Peyer's patch (tissue), 4 donors: ENCODE measurements around the gene GATAD2B. TPM values are rescaled to one million over a fixed set of nuclear protein-coding genes. Genes with fewer than 3 reads are reported as not detected.
A peak's percentile ranks its signal among the peaks of the same experiment; 100 is the strongest.

ENCODE experiments used
- DNase-seq, 3 donors: peaks; one replicate each; pipeline ENCODE4 v3.0.0-alpha.2; 2017 to 2019
- H3K27ac ChIP-seq, 4 donors: fragments of 200-600 bp; sonication (generic); one replicate each; pipeline ENCODE4 v1.5.1; 2016 to 2019
- H3K27me3 ChIP-seq, 2 donors: fragments of 200-600 bp; sonication (generic); one replicate each; pipeline ENCODE4 v1.5.1; 2019
- H3K36me3 ChIP-seq, 3 donors: fragments of 200-600 bp; sonication (generic); one replicate each; pipeline ENCODE4 v1.5.1; 2016 to 2019
- H3K4me1 ChIP-seq, 4 donors: fragments of 200-600 bp; sonication (generic); one replicate each; pipeline ENCODE4 v1.5.1; 2016 to 2019
- H3K4me3 ChIP-seq, 4 donors: fragments of 200-600 bp; sonication (generic); 1 replicate in 3 of 4; 2 replicates in 1 of 4; pipeline ENCODE4 v1.5.1; 2016 to 2019; ENCODE audit warnings: mild to moderate bottlenecking in 1 of 4
- H3K9me3 ChIP-seq, 4 donors: fragments of 200-600 bp; sonication (generic); one replicate each; pipeline ENCODE4 v1.5.1; 2016 to 2019; ENCODE audit warnings: mild to moderate bottlenecking in 1 of 4
- CTCF ChIP-seq, 6 experiments: fragments of 450-650 bp in 4 of 6; fragments of 200-600 bp in 2 of 6; sonication (generic) in 1 of 6; IDR thresholded peaks; one replicate each; pipeline ENCODE4 v1.5.1; 2017 to 2019; ENCODE audit warnings: antibody characterized with exemption in 6 of 6, mild to moderate bottlenecking in 3 of 6, moderate library complexity in 1 of 6
- POLR2A ChIP-seq, 2 donors: fragments of 450-650 bp; IDR thresholded peaks; one replicate each; pipeline ENCODE4 v1.5.1; 2017; ENCODE audit warnings: antibody characterized with exemption in 2 of 2, mild to moderate bottlenecking in 2 of 2, moderate library complexity in 2 of 2
- total RNA-seq, 4 donors: library from RNA; depleted of rRNA; stranded (reverse); fragments of >200 nt; gene quantifications; one replicate each; pipeline ENCODE4 v1.1.0, GENCODE V29; 2016

The GATAD2B gene
- total RNA-seq, 4 donors from 2014 or later, result 22.3 to 65.2 (median 24.7) TPM

GRCh38 chr1:153805886-153806719 lies 116.7 kb downstream of the GATAD2B start:
- peak in 1 of 3 donors; percentile 42 for DNase-seq
- no peaks in the 10 kb centered on the region for H3K9me3 ChIP-seq
- no peaks in the 10 kb centered on the region for H3K27me3 ChIP-seq
- peaks cover 0 to 45% (median 0%) of the 10 kb centered on the region in 3 donors for H3K36me3 ChIP-seq
- H3K27ac ChIP-seq, result peak overlapping the region; percentile 71 to 75 (median 72)
- H3K4me1 ChIP-seq, result peaks cover 0 to 11% (median 11%) of the 10 kb centered on the region in 4 donors
- TF ChIP-seq CTCF (IDR thresholded peaks at IDR 0.05) (no peak), POLR2A (IDR thresholded peaks at IDR 0.05) (no peak)
- no peak overlapping the region for H3K4me3 ChIP-seq

GRCh38 chr1:153805042-153805745 lies 117.6 kb downstream of the GATAD2B start:
- H3K9me3 ChIP-seq, result no peaks in the 10 kb centered on the region
- peak in 2 of 3 donors; percentile 83 to 89 for DNase-seq
- H3K27me3 ChIP-seq, result no peaks in the 10 kb centered on the region
- H3K4me1 ChIP-seq, result peaks cover 0 to 11% (median 11%) of the 10 kb centered on the region in 4 donors
- H3K4me3 ChIP-seq, result no peak overlapping the region
- H3K36me3 ChIP-seq, result peaks cover 0 to 36% (median 0%) of the 10 kb centered on the region in 3 donors
- TF ChIP-seq POLR2A (IDR thresholded peaks at IDR 0.05), result no peak
- TF ChIP-seq CTCF (IDR thresholded peaks at IDR 0.05), result no peak
- peak overlapping the region; percentile 71 to 75 (median 72) for H3K27ac ChIP-seq

- peak in 1 of 3 donors; percentile 21 for DNase-seq
- Histone ChIP-seq H3K27ac (peak overlapping the region; percentile 58 to 75 (median 72)), H3K36me3 (peaks cover 0 to 25% (median 0%) of the 10 kb centered on the region in 3 donors), H3K27me3 (no peaks in the 10 kb centered on the region), H3K4me1 (peaks cover 0 to 11% (median 11%) of the 10 kb centered on the region in 4 donors), H3K4me3 (no peak overlapping the region), H3K9me3 (no peaks in the 10 kb centered on the region)
- TF ChIP-seq CTCF (IDR thresholded peaks at IDR 0.05), result no peak
- TF ChIP-seq POLR2A (IDR thresholded peaks at IDR 0.05), result no peak
Observed at GRCh38 chr1:153804112-153804511, 118.7 kb downstream of the GATAD2B start.

GRCh38 chr1:153803470-153804056 lies 119.2 kb downstream of the GATAD2B start:
- TF ChIP-seq POLR2A (IDR thresholded peaks at IDR 0.05) (no peak), CTCF (IDR thresholded peaks at IDR 0.05) (no peak)
- Histone ChIP-seq H3K4me3 (no peak overlapping the region), H3K36me3 (peaks cover 0 to 20% (median 0%) of the 10 kb centered on the region in 3 donors), H3K4me1 (peaks cover 0 to 11% (median 11%) of the 10 kb centered on the region in 4 donors), H3K9me3 (no peaks in the 10 kb centered on the region), H3K27me3 (no peaks in the 10 kb centered on the region), H3K27ac (peak overlapping the region in 2 of 4 donors; percentile 58 to 71)
- peak in 1 of 3 donors; percentile 41 for DNase-seq
